ENCODE data around the gene UGT1A4.
"Not testable (repeated sequence)": the region's sequence is repeated elsewhere in the genome, so short reads cannot be mapped to it uniquely, and the experiment has no call there.

UGT1A4 gene

GRCh38 chr2:233746475-233747282, 28.1 kb downstream of the UGT1A4 start:
- DNase-seq: no peak

- DNase-seq: no peak
These were observed 28.7 kb downstream of the UGT1A4 start for GRCh38 chr2:233747283-233747544.

GRCh38 chr2:233750689-233751088, 32.2 kb downstream of the UGT1A4 start:
- not testable (repeated sequence) for DNase-seq

GRCh38 chr2:233751212-233752009, 32.9 kb downstream of the UGT1A4 start:
- DNase-seq: not testable (repeated sequence)

GRCh38 chr2:233754872-233755611, 36.5 kb downstream of the UGT1A4 start:
- DNase-seq: no peak

- DNase-seq: no peak
These were observed 38.0 kb downstream of the UGT1A4 start for GRCh38 chr2:233756429-233757081.

GRCh38 chr2:233758141-233758540, 39.6 kb downstream of the UGT1A4 start:
- DNase-seq: no peak

GRCh38 chr2:233758849-233759248, 40.3 kb downstream of the UGT1A4 start:
- no peak for DNase-seq

GRCh38 chr2:233760043-233760442, 41.5 kb downstream of the UGT1A4 start, which contains the start of gene UGT1A1:
UGT1A1 (plus strand) TSS chr2:233760270; CDS start chr2:233760288, 18 bp downstream.
- DNase-seq: no peak

- no peak for DNase-seq
These were observed 42.7 kb downstream of the UGT1A4 start for GRCh38 chr2:233761040-233761769.

- no peak for DNase-seq
These were observed 45.7 kb downstream of the UGT1A4 start for GRCh38 chr2:233764264-233764663.

GRCh38 chr2:233764761-233765160, 46.2 kb downstream of the UGT1A4 start:
- DNase-seq: no peak

GRCh38 chr2:233766416-233766815, 47.9 kb downstream of the UGT1A4 start:
- DNase-seq: no peak

- DNase-seq: no peak
These were observed 49.5 kb downstream of the UGT1A4 start for GRCh38 chr2:233768076-233768475.

GRCh38 chr2:233769260-233769659, 50.7 kb downstream of the UGT1A4 start:
- no peak for DNase-seq

GRCh38 chr2:233772153-233772552, 53.6 kb downstream of the UGT1A4 start:
- no peak for DNase-seq

GRCh38 chr2:233772583-233772982, 54.0 kb downstream of the UGT1A4 start:
- DNase-seq: no peak

- no peak for DNase-seq
These were observed 55.3 kb downstream of the UGT1A4 start for GRCh38 chr2:233773854-233774253.

- no peak for DNase-seq
These were observed 56.9 kb downstream of the UGT1A4 start for GRCh38 chr2:233775414-233775813.

- no peak for DNase-seq
These were observed 59.5 kb downstream of the UGT1A4 start, which contains the start of gene MROH2A for GRCh38 chr2:233778030-233778429. MROH2A (plus strand) TSS chr2:233778330; CDS start chr2:233779359, 1,029 bp downstream.

GRCh38 chr2:233779722-233780121, 61.2 kb downstream of the UGT1A4 start:
- no peak for DNase-seq

All from anterior cingulate cortex (tissue), 58 donors.